Immature natural killer cell (primary cell): Measurements from ENCODE around the gene NAGA. TPM values are rescaled to one million over a fixed set of nuclear protein-coding genes. Genes with fewer than 3 reads are reported as not detected.

Experiments used
- DNase-seq, 3 donors: peaks; one replicate each; pipeline ENCODE4 v3.0.0; 2022; ENCODE audit warnings: mixed read lengths in 1 of 3
- H3K27ac Mint-ChIP-seq, 6 donors: one replicate each; pipeline ENCODE4 v1.8.0; 2020; ENCODE audit warnings: mixed read lengths in 6 of 6, mild to moderate bottlenecking in 5 of 6, inconsistent platforms in 4 of 6, moderate library complexity in 3 of 6
- H3K27me3 Mint-ChIP-seq, 3 donors: one replicate each; pipeline ENCODE4 v1.8.0; 2020 to 2021; ENCODE audit warnings: low read depth in 3 of 3, mild to moderate bottlenecking in 3 of 3, mixed read lengths in 3 of 3, moderate library complexity in 3 of 3, inconsistent platforms in 1 of 3
- H3K36me3 Mint-ChIP-seq, 3 donors: one replicate each; pipeline ENCODE4 v1.8.0; 2020; ENCODE audit warnings: mixed read lengths in 3 of 3, inconsistent platforms in 2 of 3, mild to moderate bottlenecking in 2 of 3
- H3K4me1 Mint-ChIP-seq, 2 donors: one replicate each; pipeline ENCODE4 v1.8.0; 2020; ENCODE audit warnings: inconsistent platforms in 2 of 2, mild to moderate bottlenecking in 2 of 2, mixed read lengths in 2 of 2, moderate library complexity in 1 of 2
- H3K4me3 Mint-ChIP-seq, 5 donors: one replicate each; pipeline ENCODE4 v1.8.0; 2020; ENCODE audit warnings: mild to moderate bottlenecking in 5 of 5, mixed read lengths in 5 of 5, inconsistent platforms in 3 of 5, moderate library complexity in 3 of 5
- H3K9me3 Mint-ChIP-seq, 6 donors: one replicate each; pipeline ENCODE4 v1.8.0; 2020; ENCODE audit warnings: mild to moderate bottlenecking in 6 of 6, mixed read lengths in 6 of 6, inconsistent platforms in 4 of 6, moderate library complexity in 3 of 6
- polyA plus RNA-seq, 3 donors: library from polyadenylated mRNA; unstranded; fragments of 300-500 nt; fragmentation: Illumina TruSeq; gene quantifications; one replicate each; pipeline ENCODE4 v1.2.3, GENCODE V29; 2021

NAGA gene
- polyA plus RNA-seq, 3 donors from 2014 or later = 17.5 to 30.5 (median 24.4) TPM

DNA sequence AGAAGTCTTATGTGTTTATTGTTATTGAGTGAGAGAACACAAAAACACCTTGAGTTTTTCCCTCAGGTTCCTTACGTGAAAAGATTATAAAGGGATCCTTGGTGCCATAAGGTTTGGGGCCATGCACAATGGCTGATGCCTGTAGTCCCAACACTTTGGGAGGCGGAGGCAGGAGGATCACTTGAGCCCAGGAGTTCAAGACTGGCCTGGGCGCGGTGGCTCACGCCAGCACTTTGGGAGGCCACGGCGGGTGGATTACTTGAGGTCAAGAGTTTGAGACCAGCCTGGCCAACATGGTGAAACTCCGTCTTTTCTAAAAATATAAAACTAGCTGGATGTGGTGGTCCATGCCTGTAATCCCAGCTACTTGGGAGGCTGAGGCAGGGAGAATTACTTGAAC, 14.3 kb upstream of the NAGA start:
- H3K4me3 Mint-ChIP-seq = no peak overlapping the region
- H3K27me3 Mint-ChIP-seq = peaks cover 0 to 9% (median 4%) of the 10 kb centered on the region in 3 donors
- no peaks in the 10 kb centered on the region for H3K9me3 Mint-ChIP-seq
- peaks cover 9 to 21% (median 12%) of the 10 kb centered on the region in 3 donors for H3K36me3 Mint-ChIP-seq
- no peak for DNase-seq
- H3K27ac Mint-ChIP-seq = peak overlapping the region in 1 of 6 donors; percentile 7
- H3K4me1 Mint-ChIP-seq = peaks cover 35 to 63% of the 10 kb centered on the region in 2 donors

GRCh38 chr22:42083119-42083518, 12.5 kb upstream of the NAGA start:
- H3K27me3 Mint-ChIP-seq = peaks cover 2 to 12% (median 8%) of the 10 kb centered on the region in 3 donors
- H3K4me1 Mint-ChIP-seq = peaks cover 31 to 61% of the 10 kb centered on the region in 2 donors
- peaks cover 9 to 21% (median 12%) of the 10 kb centered on the region in 3 donors for H3K36me3 Mint-ChIP-seq
- no peak for DNase-seq
- no peak overlapping the region for H3K4me3 Mint-ChIP-seq
- no peak overlapping the region for H3K27ac Mint-ChIP-seq
- H3K9me3 Mint-ChIP-seq = no peaks in the 10 kb centered on the region

DNA sequence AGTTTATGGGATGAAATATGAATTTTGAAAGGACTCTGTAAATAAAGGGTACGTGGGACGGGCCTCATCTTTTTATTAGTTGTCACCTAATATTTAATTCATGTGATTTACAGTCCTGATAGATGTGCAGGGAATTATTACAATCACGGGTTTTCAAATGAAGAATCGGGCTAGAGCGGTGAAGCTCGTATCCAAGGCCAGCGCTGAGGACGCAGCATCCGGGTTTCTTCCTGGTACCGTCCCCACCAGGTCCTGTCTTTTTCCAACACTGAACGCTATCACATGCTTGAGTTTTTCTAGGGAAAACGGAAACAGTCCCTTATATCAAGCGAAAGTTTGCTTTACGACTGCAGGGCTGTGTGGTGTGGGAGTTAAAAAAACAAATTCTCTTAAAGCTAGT, 9.7 kb upstream of the NAGA start:
- Mint-ChIP-seq H3K36me3 (peaks cover 3 to 9% (median 4%) of the 10 kb centered on the region in 3 donors), H3K4me3 (peak overlapping the region; percentile 94 to 98 (median 95)), H3K27ac (peak overlapping the region; percentile 94 to 99 (median 96)), H3K4me1 (peaks cover 32 to 43% of the 10 kb centered on the region in 2 donors), H3K27me3 (peaks cover 3 to 14% (median 12%) of the 10 kb centered on the region in 3 donors), H3K9me3 (no peaks in the 10 kb centered on the region)
- peak in 1 of 3 donors; percentile 26 for DNase-seq

DNA sequence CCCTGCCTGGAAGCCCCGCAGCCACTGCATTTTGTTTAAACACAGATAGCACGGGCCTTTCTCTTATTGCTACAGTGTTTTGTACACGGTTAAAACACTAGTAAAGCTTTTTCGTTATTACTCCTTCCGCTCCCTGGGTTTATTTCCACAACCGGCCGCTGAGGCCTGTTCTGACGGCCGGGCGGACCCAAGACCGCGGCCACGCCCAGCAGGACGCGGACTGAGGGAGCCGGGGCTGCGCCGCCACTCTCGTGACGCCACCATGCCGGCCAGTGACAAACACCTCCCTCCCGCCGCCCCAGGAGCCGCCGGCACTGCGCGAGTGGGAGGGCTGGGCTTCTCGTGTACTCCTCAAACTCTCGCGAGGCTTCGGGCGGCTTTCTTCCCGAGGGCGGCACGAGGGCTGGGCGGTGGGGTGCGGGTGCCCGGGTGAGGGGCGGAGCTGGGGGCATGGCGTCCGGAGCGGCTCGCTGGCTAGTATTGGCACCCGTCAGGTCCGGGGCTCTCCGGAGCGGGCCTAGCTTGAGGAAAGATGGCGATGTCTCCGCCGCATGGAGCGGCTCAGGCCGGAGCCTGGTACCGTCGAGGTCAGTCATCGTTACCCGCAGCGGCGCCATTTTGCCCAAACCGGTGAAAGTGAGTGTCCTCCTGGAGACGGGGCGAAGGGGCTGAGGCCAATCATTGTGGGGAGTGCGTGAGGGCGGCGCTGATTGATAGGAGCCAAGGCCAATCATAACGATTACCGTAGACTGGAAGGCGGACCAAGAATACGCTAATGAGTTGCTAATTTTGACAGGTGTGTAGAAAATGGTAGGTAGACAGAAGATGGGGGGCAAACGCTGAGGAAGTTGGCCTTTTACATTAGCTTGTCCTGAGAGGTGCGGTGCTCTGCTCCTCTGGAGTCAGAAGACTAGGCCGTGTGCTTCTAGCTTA, 9.0 kb upstream of the NAGA start, which contains the start of gene SMDT1:
Gene SMDT1, plus strand, starts transcription at position 382 of the 933 bp plus-strand sequence. Its CDS starts 69 bp downstream, at position 451.
- H3K9me3 Mint-ChIP-seq = no peaks in the 10 kb centered on the region
- peak within 1 kb of the TSS; percentile 94 to 98 (median 95) for H3K4me3 Mint-ChIP-seq
- H3K27me3 Mint-ChIP-seq = peaks cover 3 to 14% (median 14%) of the 10 kb centered on the region in 3 donors
- peaks cover 37 to 50% of the 10 kb centered on the region in 2 donors for H3K4me1 Mint-ChIP-seq
- H3K36me3 Mint-ChIP-seq = peaks cover 1 to 9% (median 4%) of the 10 kb centered on the region in 3 donors
- peak within 1 kb of the TSS; percentile 94 to 99 (median 96) for H3K27ac Mint-ChIP-seq
- peak; percentile 99 to 100 (median 100) for DNase-seq

DNA sequence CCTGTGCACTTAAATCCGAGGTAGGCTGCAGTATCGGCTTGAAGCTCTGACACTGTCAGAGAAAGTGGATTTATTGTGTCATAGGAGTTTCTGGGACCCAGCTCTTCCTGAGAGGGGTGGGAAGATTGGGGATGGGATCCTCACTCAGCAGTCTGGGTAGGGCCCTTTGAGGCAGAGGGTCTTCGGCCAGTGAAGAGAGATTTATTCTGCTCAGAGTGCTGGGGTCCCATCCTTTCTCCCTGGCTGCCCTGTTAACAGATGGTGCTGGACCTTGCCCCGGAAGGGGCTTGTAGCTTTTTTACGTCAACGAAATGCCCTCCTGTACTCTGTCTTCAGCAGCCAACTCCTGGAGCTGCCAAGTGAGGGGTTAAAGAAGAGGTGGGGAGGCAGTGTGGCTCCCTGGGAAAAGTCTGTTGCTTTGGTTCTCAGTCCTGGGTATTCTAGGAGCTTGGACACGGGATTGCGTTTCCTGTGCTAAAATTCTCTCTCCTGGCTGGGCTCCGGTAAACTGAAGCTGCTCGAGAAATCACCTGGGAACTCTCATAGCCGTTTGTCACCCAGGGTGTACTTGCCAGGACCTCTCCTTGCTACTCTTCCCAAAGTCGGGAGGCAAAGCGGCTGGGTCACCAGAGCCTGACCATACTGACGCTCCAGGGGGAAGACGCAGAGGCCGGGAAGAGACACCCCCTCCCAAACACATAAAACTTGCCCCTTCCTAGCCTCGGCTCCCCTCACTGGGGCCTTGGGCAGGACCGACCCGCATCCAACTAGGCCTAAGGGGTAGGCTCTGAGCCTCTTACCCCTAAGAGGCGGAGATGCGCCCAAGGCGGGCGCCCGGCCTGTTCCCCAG, 8.1 kb upstream of the NAGA start:
- Mint-ChIP-seq H3K4me1 (peaks cover 36 to 45% of the 10 kb centered on the region in 2 donors), H3K9me3 (no peaks in the 10 kb centered on the region), H3K4me3 (peak overlapping the region; percentile 94 to 98 (median 95)), H3K27me3 (peaks cover 3 to 14% (median 14%) of the 10 kb centered on the region in 3 donors), H3K36me3 (peaks cover 0 to 9% (median 4%) of the 10 kb centered on the region in 3 donors), H3K27ac (peak overlapping the region; percentile 94 to 99 (median 96))
- DNase-seq = no peak

DNA sequence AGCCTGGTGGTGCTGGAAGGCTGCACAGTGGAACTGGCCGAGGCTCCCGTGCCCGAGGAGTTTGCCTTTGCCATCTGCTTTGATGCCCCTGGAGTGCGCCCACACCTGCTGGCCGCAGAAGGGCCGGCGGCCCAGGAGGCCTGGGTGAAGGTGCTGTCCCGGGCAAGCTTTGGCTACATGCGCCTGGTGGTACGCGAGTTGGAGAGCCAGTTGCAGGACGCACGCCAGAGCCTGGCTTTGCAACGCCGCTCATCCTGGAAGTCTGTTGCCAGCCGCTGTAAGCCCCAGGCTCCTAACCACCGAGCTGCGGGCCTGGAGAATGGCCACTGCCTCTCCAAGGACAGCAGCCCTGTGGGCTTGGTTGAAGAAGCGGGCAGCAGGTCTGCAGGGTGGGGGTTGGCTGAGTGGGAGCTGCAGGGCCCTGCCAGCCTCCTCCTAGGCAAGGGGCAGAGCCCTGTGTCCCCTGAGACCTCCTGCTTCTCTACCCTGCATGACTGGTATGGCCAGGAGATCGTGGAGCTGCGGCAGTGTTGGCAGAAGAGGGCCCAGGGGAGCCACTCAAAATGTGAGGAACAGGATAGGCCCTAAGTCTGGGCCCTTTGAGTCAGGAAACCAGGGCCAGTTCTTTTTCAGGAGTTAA, 7.0 kb upstream of the NAGA start:
- Mint-ChIP-seq H3K4me1 (peaks cover 42 to 51% of the 10 kb centered on the region in 2 donors), H3K27ac (peak overlapping the region in 5 of 6 donors; percentile 65 to 98 (median 95)), H3K9me3 (no peaks in the 10 kb centered on the region), H3K4me3 (peak overlapping the region in 1 of 5 donors; percentile 21), H3K27me3 (peaks cover 3 to 14% (median 14%) of the 10 kb centered on the region in 3 donors), H3K36me3 (peaks cover 0 to 7% (median 3%) of the 10 kb centered on the region in 3 donors)
- DNase-seq = no peak

DNA sequence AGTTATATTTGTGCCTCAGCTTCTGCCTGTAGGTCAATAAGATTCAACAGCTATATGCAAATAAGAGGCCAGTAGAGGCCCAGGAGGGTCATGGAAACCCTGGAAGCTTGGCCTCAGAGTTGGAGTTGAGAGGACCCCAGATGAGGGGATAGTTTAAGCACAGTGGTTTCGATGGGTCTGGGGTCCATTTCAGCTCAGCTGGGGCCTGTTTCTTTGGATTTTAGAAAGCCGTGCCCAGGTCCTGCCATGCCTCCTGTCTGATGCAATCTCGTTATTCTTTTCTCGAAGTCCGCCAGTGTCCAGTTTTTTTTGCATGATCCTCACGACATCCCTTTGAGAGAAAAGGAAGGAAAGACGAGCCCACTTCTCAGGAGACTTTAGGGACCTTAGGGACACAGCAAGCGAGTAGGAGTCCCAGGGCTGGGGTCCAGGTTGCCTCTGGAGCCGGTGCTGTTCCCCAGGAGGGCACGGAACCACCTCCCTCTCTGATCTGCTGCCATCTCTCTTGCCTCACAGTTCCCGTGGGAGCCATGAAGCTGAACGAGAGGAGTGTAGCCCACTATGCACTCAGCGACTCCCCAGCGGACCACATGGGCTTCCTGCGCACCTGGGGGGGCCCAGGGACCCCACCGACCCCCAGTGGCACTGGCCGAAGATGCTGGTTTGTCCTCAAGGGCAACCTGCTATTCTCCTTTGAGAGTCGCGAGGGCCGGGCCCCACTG, 6.3 kb upstream of the NAGA start:
- peak overlapping the region in 2 of 6 donors; percentile 40 to 45 for H3K27ac Mint-ChIP-seq
- DNase-seq = no peak

DNA sequence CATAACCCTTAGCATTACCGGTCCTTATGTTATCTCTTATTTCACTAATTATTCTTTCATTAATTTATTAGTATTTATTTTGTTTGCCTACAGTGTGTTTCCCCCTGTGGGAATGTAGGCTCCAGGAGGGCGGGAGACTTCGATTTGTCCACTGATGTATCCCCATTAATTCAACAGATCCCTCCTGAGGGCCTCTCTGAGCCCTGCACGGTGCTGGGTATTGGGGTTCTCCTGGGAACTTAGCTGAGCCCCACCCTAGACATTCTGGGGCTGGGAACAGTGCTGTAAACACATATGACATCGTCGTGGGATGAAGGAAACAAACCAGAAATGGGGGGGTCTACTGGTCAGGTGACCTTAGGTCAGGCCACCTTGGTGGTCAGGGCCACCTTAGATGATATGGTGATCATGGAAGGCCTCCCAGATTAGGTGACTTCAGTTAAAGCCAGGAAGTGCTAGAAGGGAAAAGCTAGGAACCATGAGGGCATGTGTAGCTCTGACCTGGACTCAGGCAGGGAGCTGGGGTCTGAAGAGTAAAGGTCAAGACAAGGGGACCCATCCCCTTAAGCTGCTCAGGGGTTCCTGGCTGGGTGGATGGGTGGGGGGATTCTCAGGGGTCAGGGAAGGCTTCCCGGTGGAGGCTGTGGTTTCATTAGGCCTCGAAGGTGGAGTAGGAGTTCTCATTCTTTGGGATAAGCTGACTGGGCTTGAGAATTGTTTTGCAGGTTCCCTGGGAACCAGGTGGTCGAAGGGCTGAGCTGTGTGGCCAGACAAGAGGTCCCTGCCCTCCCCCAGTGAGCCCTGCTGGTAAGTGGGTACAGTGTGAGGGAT, 4.4 kb upstream of the NAGA start:
- Mint-ChIP-seq H3K9me3 (no peaks in the 10 kb centered on the region), H3K27ac (peak overlapping the region in 4 of 6 donors; percentile 62 to 88 (median 81)), H3K4me1 (peaks cover 43 to 50% of the 10 kb centered on the region in 2 donors), H3K4me3 (peak overlapping the region; percentile 58 to 68 (median 63)), H3K36me3 (no peaks in the 10 kb centered on the region), H3K27me3 (peaks cover 3 to 14% (median 13%) of the 10 kb centered on the region in 3 donors)
- no peak for DNase-seq

More for the DNA sequence above, 6.3 kb upstream of the NAGA start:
- peaks cover 0 to 3% (median 0%) of the 10 kb centered on the region in 3 donors for H3K36me3 Mint-ChIP-seq
- H3K9me3 Mint-ChIP-seq = no peaks in the 10 kb centered on the region
- peaks cover 40 to 48% of the 10 kb centered on the region in 2 donors for H3K4me1 Mint-ChIP-seq
- H3K27me3 Mint-ChIP-seq = peaks cover 3 to 14% (median 14%) of the 10 kb centered on the region in 3 donors
- no peak overlapping the region for H3K4me3 Mint-ChIP-seq

DNA sequence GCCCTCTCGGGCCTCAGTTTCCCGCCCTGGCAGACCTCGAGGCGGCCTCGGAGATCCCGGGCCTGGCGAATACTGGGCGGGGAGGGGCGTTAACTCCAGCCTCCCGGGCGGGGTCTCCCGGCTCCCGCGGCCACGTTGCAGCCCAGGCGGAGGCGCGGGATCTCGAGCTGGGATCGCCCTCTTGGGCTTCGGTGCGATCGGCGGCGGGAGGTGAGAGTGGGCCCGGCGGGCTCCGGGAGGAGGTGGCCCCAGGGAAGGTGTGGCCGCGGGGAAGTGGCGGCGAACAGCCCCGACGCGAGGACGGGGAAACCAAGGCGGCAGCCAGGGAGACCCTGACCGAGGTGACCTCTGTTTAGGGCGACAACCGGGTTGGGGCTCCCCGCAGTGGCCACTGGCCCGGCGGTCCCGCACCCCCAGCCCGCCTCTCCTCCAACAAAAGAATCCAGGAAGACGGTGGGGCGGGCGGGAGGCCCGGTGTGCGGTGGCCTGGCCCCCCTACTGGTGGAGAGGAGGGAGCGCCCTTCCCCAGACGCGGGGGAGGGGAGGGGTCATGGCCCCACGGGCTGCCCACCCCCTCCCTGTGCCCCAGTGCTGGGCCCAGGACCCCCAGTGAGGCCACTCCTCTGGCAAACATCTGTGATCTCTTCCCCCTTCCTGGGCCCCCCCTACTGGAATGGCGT, 3.7 kb upstream of the NAGA start, which contains the start of gene PHETA2:
Gene PHETA2, plus strand, starts transcription at position 117 of the 680 bp plus-strand sequence. CDS start 3,046 bp downstream, outside the sequence.
- peak within 1 kb of the TSS; percentile 63 to 72 (median 69) for H3K4me3 Mint-ChIP-seq
- no peaks in the 10 kb centered on the region for H3K9me3 Mint-ChIP-seq
- peaks cover 3 to 7% (median 5%) of the 10 kb centered on the region in 3 donors for H3K27me3 Mint-ChIP-seq
- H3K27ac Mint-ChIP-seq = peak within 1 kb of the TSS in 4 of 6 donors; percentile 62 to 88 (median 81)
- no peaks in the 10 kb centered on the region for H3K36me3 Mint-ChIP-seq
- peak; percentile 54 to 56 (median 55) for DNase-seq
- H3K4me1 Mint-ChIP-seq = peaks cover 46% of the 10 kb centered on the region in 2 donors

DNA sequence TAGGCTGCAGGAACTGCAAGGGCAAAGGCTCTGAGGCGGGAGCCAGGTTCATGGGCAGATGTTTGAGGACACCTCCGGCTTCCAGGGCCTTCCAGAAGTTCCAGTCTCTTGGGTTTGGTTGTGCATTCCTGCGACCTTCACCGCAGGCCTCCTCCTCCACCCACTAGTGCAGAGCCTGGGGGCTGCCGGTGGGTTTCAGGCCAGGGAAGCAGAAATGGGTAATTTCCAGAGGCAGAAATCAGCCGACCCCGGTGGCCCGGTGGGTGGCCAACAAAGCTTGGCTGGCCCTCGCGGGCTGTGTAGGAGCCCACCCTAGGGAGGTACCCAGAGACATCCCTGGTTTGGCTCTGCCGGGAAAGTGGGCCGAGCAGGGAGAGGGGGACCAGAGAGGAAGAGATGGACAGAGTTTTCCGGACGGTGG, 3.0 kb upstream of the NAGA start:
- Mint-ChIP-seq H3K36me3 (no peaks in the 10 kb centered on the region), H3K4me3 (peak overlapping the region; percentile 55 to 72 (median 69)), H3K4me1 (peaks cover 40 to 43% of the 10 kb centered on the region in 2 donors), H3K27ac (peak overlapping the region in 4 of 6 donors; percentile 45 to 72 (median 55)), H3K27me3 (peaks cover 3 to 7% (median 4%) of the 10 kb centered on the region in 3 donors), H3K9me3 (no peaks in the 10 kb centered on the region)
- no peak for DNase-seq
